K562 (cell line): Measurements from ENCODE around the gene PTH2. TPM values are rescaled to one million over a fixed set of nuclear protein-coding genes. Genes with fewer than 3 reads are reported as not detected.

Source experiments
- AFF1 ChIP-seq, 2 experiments: fragments of 450-650 bp; IDR thresholded peaks; 2 replicates each; pipeline ENCODE4 v1.6.1; 2018; ENCODE audit warnings: mild to moderate bottlenecking in 2 of 2, low read depth in 1 of 2; ENCODE audit not compliant: partially characterized antibody in 2 of 2
- ASH1L ChIP-seq: fragments of 450-650 bp; IDR thresholded peaks from 2 replicates; pipeline ENCODE4 v1.6.1; 2018; ENCODE audit warnings: borderline replicate concordance, mild to moderate bottlenecking, low read depth; ENCODE audit not compliant: partially characterized antibody
- ATF7 ChIP-seq: fragments of 450-650 bp; IDR thresholded peaks from 2 replicates; pipeline ENCODE4 v1.7.1; 2014; ENCODE audit warnings: mild to moderate bottlenecking, moderate library complexity
- CBX1 ChIP-seq: sonication (generic); IDR thresholded peaks from 2 replicates; pipeline ENCODE4 v1.6.1; 2016; ENCODE audit warnings: antibody characterized with exemption, low read depth, mild to moderate bottlenecking
- CBX5 ChIP-seq: IDR thresholded peaks from 2 replicates; pipeline ENCODE4 v1.6.1; 2014; ENCODE audit warnings: low read depth, borderline replicate concordance
- E4F1 ChIP-seq: fragments of 250-450 bp; sonication (Bioruptor Pico); IDR thresholded peaks from 2 replicates; pipeline ENCODE4 v1.5.0; 2021; ENCODE audit warnings: mild to moderate bottlenecking, borderline replicate concordance
- FIP1L1 ChIP-seq: fragments of 200-400 bp; formaldehyde crosslinking; IDR thresholded peaks from 2 replicates; pipeline ENCODE4 v1.6.1; 2018; ENCODE audit warnings: mild to moderate bottlenecking, low read depth, low read length; ENCODE audit not compliant: poor library complexity, severe bottlenecking
- HDGF ChIP-seq: fragments of 450-650 bp; IDR thresholded peaks from 2 replicates; pipeline ENCODE4 v1.6.1; 2016
- LCOR ChIP-seq: sonication (generic); formaldehyde crosslinking; IDR thresholded peaks from 2 replicates; pipeline ENCODE4 v1.8.0; 2022; ENCODE audit warnings: mild to moderate bottlenecking, missing genetic modification reagents
- NKRF ChIP-seq: fragments of 450-650 bp; IDR thresholded peaks from 2 replicates; pipeline ENCODE4 v1.6.1; 2016; ENCODE audit warnings: borderline replicate concordance
- PKNOX1 ChIP-seq: fragments of 450-650 bp; IDR thresholded peaks from 2 replicates; pipeline ENCODE4 v1.6.1; 2016
- RFX1 ChIP-seq: fragments of 450-650 bp; IDR thresholded peaks from 2 replicates; pipeline ENCODE4 v1.6.1; 2016; ENCODE audit warnings: mild to moderate bottlenecking, moderate library complexity
- SRSF3 ChIP-seq: fragments of 200-400 bp; formaldehyde crosslinking; IDR thresholded peaks from 2 replicates; pipeline ENCODE4 v1.6.1; 2016; ENCODE audit warnings: mild to moderate bottlenecking, low read length, moderate library complexity; ENCODE audit not compliant: insufficient read depth
- ZBTB8A ChIP-seq: fragments of 450-650 bp; IDR thresholded peaks from 2 replicates; pipeline ENCODE4 v1.6.1; 2018; ENCODE audit warnings: mild to moderate bottlenecking, moderate library complexity; ENCODE audit not compliant: partially characterized antibody
- ZC3H11A ChIP-seq: IDR thresholded peaks from 2 replicates; pipeline ENCODE4 v1.6.1; 2012; ENCODE audit warnings: low read depth, low read length, improper control_type of control experiment
- ZNF280B ChIP-seq: fragments of 250-450 bp; sonication (Bioruptor Pico); IDR thresholded peaks from 2 replicates; pipeline ENCODE4 v1.5.1; 2021; ENCODE audit warnings: mild to moderate bottlenecking
- polyA plus RNA-seq, 8 experiments: library from polyadenylated mRNA; depleted of rRNA in 4 of 8; stranded (reverse) in 5 of 8; unstranded in 3 of 8; fragments of >200 nt; fragmentation: Nextera tagmentation in 2 of 8; fragmentation: Illumina TruSeq in 1 of 8; extraction: Ambion mirVana in 2 of 8; extraction: Trizol in 1 of 8; gene quantifications; 2 replicates each; pipeline versions ENCODE4 v1.2.1 to v1.2.3, GENCODE V29; 2011 to 2014; ENCODE audit warnings: inconsistent platforms in 1 of 8, missing spikeins in 1 of 8
- total RNA-seq, 7 experiments: library from RNA; depleted of rRNA in 6 of 7; stranded (reverse); fragments of >200 nt in 6 of 7; fragmentation: Illumina TruSeq in 2 of 7; extraction: Trizol in 2 of 7; gene quantifications; 2 replicates each; pipeline versions ENCODE4 v1.2.1 to v1.2.3, GENCODE V29; 2011 to 2021; ENCODE audit warnings: low replicate concordance in 1 of 7

The PTH2 gene
- total and polyA plus RNA-seq, 9 of the 15 experiments (the other 6 are each of a cell fraction or from before 2014, with no cell fraction given), result 1.3 TPM; not detected in 8

GRCh38 chr19:49468746-49469447, 45.7 kb upstream of the PTH2 start (continued):
- TF ChIP-seq AFF1 (IDR thresholded peaks at IDR 0.05; ENCODE audit: low read depth in 1 of 2, partially characterized antibody in 2 of 2) (no peak), FIP1L1 (no peak), PKNOX1 (peak; percentile 81), ATF7 (peak; percentile 21; the same call in 1 of the 2 replicates), LCOR (CRISPR knock-in tag) (peak; percentile 74; the same call in 1 of the 2 replicates), RFX1 (peak; percentile 98), NKRF (no peak), HDGF (no peak), ZNF280B (CRISPR knock-in tag) (no peak), ZBTB8A (no peak), SRSF3 (no peak), E4F1 (no peak), CBX5 (no peak), CBX1 (no peak), ZC3H11A (no peak), ASH1L (no peak)
